Activated CD8-positive, alpha-beta T cell treated with anti-CD3 and anti-CD28 coated beads for 36 hours (primary cell): ENCODE results near the gene BTNL3. TPM values are rescaled to one million over a fixed set of nuclear protein-coding genes. Genes with fewer than 3 reads are reported as not detected.

Experiments used
- ATAC-seq: fragments of 200-7000 bp; cut with Tn5 transposase; one replicate; pipeline ENCODE4 v1.10.0; 2021; ENCODE audit warnings: mild to moderate bottlenecking, moderate library complexity
- CTCF ChIA-PET: fragments of 350-600 bp; sonication (Branson Sonifier 250); formaldehyde crosslinking; loops from one replicate; lab custom pipeline; 2021; ENCODE audit warnings: antibody characterized with exemption; lab: Charles Lee
- POLR2A ChIA-PET: fragments of 350-600 bp; sonication (Branson Sonifier 250); formaldehyde crosslinking; loops from one replicate; lab custom pipeline; 2021; ENCODE audit warnings: antibody characterized with exemption; lab: Charles Lee
- DNase-seq: peaks from one replicate; pipeline ENCODE4 v3.0.0-alpha.2; 2020
- H3K27ac Mint-ChIP-seq: one replicate; pipeline ENCODE4 v1.8.0; 2021; ENCODE audit warnings: mild to moderate bottlenecking, mixed read lengths
- H3K27me3 Mint-ChIP-seq: one replicate; pipeline ENCODE4 v1.8.0; 2021; ENCODE audit warnings: mixed read lengths
- H3K36me3 Mint-ChIP-seq: one replicate; pipeline ENCODE4 v1.8.0; 2021; ENCODE audit warnings: low read depth, mixed read lengths
- H3K4me1 Mint-ChIP-seq: one replicate; pipeline ENCODE4 v1.8.0; 2021; ENCODE audit warnings: low read depth, mixed read lengths
- H3K4me3 Mint-ChIP-seq: one replicate; pipeline ENCODE4 v1.8.0; 2021; ENCODE audit warnings: mild to moderate bottlenecking, moderate library complexity, mixed read lengths
- H3K9me3 Mint-ChIP-seq: one replicate; pipeline ENCODE4 v1.8.0; 2021; ENCODE audit warnings: mixed read lengths
- CTCF ChIP-seq: fragments of 200-600 bp; IDR thresholded peaks from one replicate; pipeline ENCODE4 v1.8.0; 2022; ENCODE audit warnings: antibody characterized with exemption, mild to moderate bottlenecking
- intact Hi-C: fragments of 100-400 bp; cut with micrococcal nuclease; formaldehyde crosslinking; loops from one replicate; pipeline ENCODE4 v1.10.0; 2022
- total RNA-seq, 2 experiments: library from RNA; stranded (reverse); gene quantifications; one replicate each; pipeline ENCODE4 v1.2.3, GENCODE V29; 2021

BTNL3 gene
- total RNA-seq, result not detected

- no peak for ATAC-seq
- H3K4me1 Mint-ChIP-seq, result no peaks in the 10 kb centered on the region
- CTCF ChIA-PET, result no interaction called here
- H3K27me3 Mint-ChIP-seq, result peaks cover 3% of the 10 kb centered on the region
- intact Hi-C loops, result no loop called here
- H3K9me3 Mint-ChIP-seq, result no peaks in the 10 kb centered on the region
- no peak within 1 kb of the TSS for H3K27ac Mint-ChIP-seq
- no peaks in the 10 kb centered on the region for H3K36me3 Mint-ChIP-seq
- POLR2A ChIA-PET, result no interaction called here
- DNase-seq, result no peak
- H3K4me3 Mint-ChIP-seq, result no peak within 1 kb of the TSS
- TF ChIP-seq CTCF, result no peak
Measured at GRCh38 chr5:180988592-180988991, at the start of gene BTNL3. Gene BTNL3, plus strand, starts transcription at chr5:180988846. Its CDS starts 183 bp downstream, at chr5:180989029.

GRCh38 chr5:180950291-180950949, 38.2 kb upstream of the BTNL3 start:
- DNase-seq (no peak), ATAC-seq (no peak)
- Mint-ChIP-seq H3K9me3 (no peaks in the 10 kb centered on the region), H3K4me1 (peaks cover 3% of the 10 kb centered on the region), H3K36me3 (no peaks in the 10 kb centered on the region), H3K27ac (no peak overlapping the region), H3K27me3 (no peaks in the 10 kb centered on the region), H3K4me3 (no peak overlapping the region)
- ChIA-PET POLR2A (no interaction called here), CTCF (no interaction called here)
- intact Hi-C loops, result no loop called here
- TF ChIP-seq CTCF, result no peak

- ATAC-seq (no peak), DNase-seq (no peak)
- CTCF ChIA-PET, result no interaction called here
- peaks cover 16% of the 10 kb centered on the region for H3K4me1 Mint-ChIP-seq
- no peak overlapping the region for H3K27ac Mint-ChIP-seq
- intact Hi-C loops, result no loop called here
- peaks cover 5% of the 10 kb centered on the region for H3K27me3 Mint-ChIP-seq
- no peak overlapping the region for H3K4me3 Mint-ChIP-seq
- no peak for TF ChIP-seq CTCF
- POLR2A ChIA-PET, result no interaction called here
- H3K9me3 Mint-ChIP-seq, result no peaks in the 10 kb centered on the region
- H3K36me3 Mint-ChIP-seq, result no peaks in the 10 kb centered on the region
Measured at GRCh38 chr5:180959661-180960060, 29.0 kb upstream of the BTNL3 start.

- CTCF ChIA-PET, result no interaction called here
- peaks cover 6% of the 10 kb centered on the region for H3K27me3 Mint-ChIP-seq
- no peaks in the 10 kb centered on the region for H3K36me3 Mint-ChIP-seq
- no peak overlapping the region for H3K4me3 Mint-ChIP-seq
- peak; percentile 6 for DNase-seq
- H3K9me3 Mint-ChIP-seq, result no peaks in the 10 kb centered on the region
- TF ChIP-seq CTCF, result no peak
- ATAC-seq, result peak; percentile 70
- no peak overlapping the region for H3K27ac Mint-ChIP-seq
- peaks cover 14% of the 10 kb centered on the region for H3K4me1 Mint-ChIP-seq
- intact Hi-C loops, result no loop called here
- POLR2A ChIA-PET, result no interaction called here
Measured at GRCh38 chr5:180960209-180960608, 28.4 kb upstream of the BTNL3 start.

- CTCF ChIA-PET, result no interaction called here
Measured at GRCh38 chr5:180969406-180969805, 19.2 kb upstream of the BTNL3 start.

More at GRCh38 chr5:180969406-180969805, 19.2 kb upstream of the BTNL3 start:
- no peaks in the 10 kb centered on the region for H3K9me3 Mint-ChIP-seq
- no peaks in the 10 kb centered on the region for H3K36me3 Mint-ChIP-seq
- H3K4me3 Mint-ChIP-seq, result no peak overlapping the region
- intact Hi-C loops, result no loop called here
- no peak for TF ChIP-seq CTCF
- DNase-seq, result no peak
- POLR2A ChIA-PET, result no interaction called here
- peaks cover 4% of the 10 kb centered on the region for H3K27me3 Mint-ChIP-seq
- ATAC-seq, result no peak
- H3K27ac Mint-ChIP-seq, result no peak overlapping the region
- no peaks in the 10 kb centered on the region for H3K4me1 Mint-ChIP-seq
